NCI-H146 treated with DMSO at 0.1 percent for 48 hours (cell line): ENCODE data around the gene EN2.

Experiments used
- DNase-seq: peaks from one replicate; lab custom pipeline; 2025; ENCODE audit not compliant: unreplicated experiment; lab: John Stamatoyannopoulos, UW

EN2 gene

GRCh38 chr7:155507576-155507975 lies 49.6 kb downstream of the EN2 start:
- no peak for DNase-seq

GRCh38 chr7:155508376-155509358 lies 50.7 kb downstream of the EN2 start:
- DNase-seq = no peak

- DNase-seq = no peak
Measured at GRCh38 chr7:155509359-155509724, 51.4 kb downstream of the EN2 start.

- DNase-seq = no peak
Measured at GRCh38 chr7:155509725-155510551, 52.0 kb downstream of the EN2 start.

GRCh38 chr7:155510975-155511701 lies 53.2 kb downstream of the EN2 start:
- DNase-seq = no peak

- no peak for DNase-seq
Measured at GRCh38 chr7:155511702-155511996, 53.7 kb downstream of the EN2 start.

GRCh38 chr7:155512246-155512887 lies 54.4 kb downstream of the EN2 start:
- no peak for DNase-seq

- DNase-seq = no peak
Measured at GRCh38 chr7:155513543-155514285, 55.8 kb downstream of the EN2 start.

GRCh38 chr7:155514296-155514695 lies 56.4 kb downstream of the EN2 start:
- DNase-seq = no peak
